DND-41 (cell line): ENCODE data around the gene MED8.
"Not testable (repeated sequence)": the region's sequence is repeated elsewhere in the genome, so short reads cannot be mapped to it uniquely, and the experiment has no call there.

Experiments
- ATAC-seq: fragments of 200-7000 bp; cut with Tn5 transposase; 3 replicates; pipeline ENCODE4 v1.9.1; 2021; ENCODE audit warnings: low read depth; ENCODE audit not compliant: insufficient read depth
- DNase-seq: peaks from one replicate; pipeline ENCODE4 v3.0.0-alpha.2; 2020
- H2AFZ ChIP-seq: 2 replicates; pipeline ENCODE4 v1.6.0; 2012; ENCODE audit warnings: low read depth, low read length
- H3K27ac ChIP-seq: 2 replicates; pipeline ENCODE4 v1.5.1; 2012; ENCODE audit warnings: low read length, inconsistent platforms
- H3K27me3 ChIP-seq: fragments of 200-600 bp; sonication (generic); 2 replicates; pipeline ENCODE4 v1.6.0; 2012; ENCODE audit warnings: low read length, mild to moderate bottlenecking, inconsistent platforms; ENCODE audit not compliant: insufficient read depth, poor library complexity
- H3K36me3 ChIP-seq: 2 replicates; pipeline ENCODE4 v1.5.1; 2012; ENCODE audit warnings: low read length, inconsistent platforms; ENCODE audit not compliant: insufficient read depth
- H3K4me1 ChIP-seq: 2 replicates; pipeline ENCODE4 v1.5.1; 2012; ENCODE audit warnings: mild to moderate bottlenecking, low read length; ENCODE audit not compliant: insufficient read depth
- H3K4me2 ChIP-seq: 2 replicates; pipeline ENCODE4 v1.6.0; 2012; ENCODE audit warnings: mild to moderate bottlenecking, moderate library complexity, low read length, inconsistent platforms; ENCODE audit not compliant: insufficient read depth
- H3K4me3 ChIP-seq, 2 experiments: fragments of 200-600 bp in 1 of 2; shearing (Covaris generic) in 1 of 2; 2 replicates each; pipeline ENCODE4 v1.5.1; 2012 to 2016; ENCODE audit warnings: inconsistent platforms in 2 of 2, low read length in 2 of 2, mild to moderate bottlenecking in 2 of 2, low read depth in 1 of 2, moderate library complexity in 1 of 2
- H3K79me2 ChIP-seq: 2 replicates; pipeline ENCODE4 v1.6.0; 2012; ENCODE audit warnings: low read length, inconsistent platforms; ENCODE audit not compliant: insufficient read depth
- H3K9ac ChIP-seq: 2 replicates; pipeline ENCODE4 v1.6.0; 2012; ENCODE audit warnings: low read depth, mild to moderate bottlenecking, inconsistent platforms, low read length, moderate library complexity
- H3K9me3 ChIP-seq: 2 replicates; pipeline ENCODE4 v1.5.1; 2012; ENCODE audit warnings: low read length, moderate library complexity, mild to moderate bottlenecking, inconsistent platforms; ENCODE audit not compliant: insufficient read depth, severe bottlenecking
- H4K20me1 ChIP-seq: 2 replicates; pipeline ENCODE4 v1.6.0; 2012; ENCODE audit warnings: low read length; ENCODE audit not compliant: insufficient read depth
- EZH2 ChIP-seq: IDR thresholded peaks from 3 replicates; pipeline ENCODE4 v1.6.1; 2012; ENCODE audit warnings: borderline replicate concordance, low read depth, mild to moderate bottlenecking, moderate library complexity, low read length, inconsistent platforms; ENCODE audit not compliant: severe bottlenecking
- TF ChIP-seq, protein P1 (sequence below): IDR thresholded peaks from 2 replicates; pipeline ENCODE4 v1.5.1; 2012; ENCODE audit warnings: borderline replicate concordance, low read length, moderate library complexity, mild to moderate bottlenecking; ENCODE audit not compliant: poor library complexity, severe bottlenecking; ENCODE audit errors: extremely low read depth

The MED8 gene

DNA sequence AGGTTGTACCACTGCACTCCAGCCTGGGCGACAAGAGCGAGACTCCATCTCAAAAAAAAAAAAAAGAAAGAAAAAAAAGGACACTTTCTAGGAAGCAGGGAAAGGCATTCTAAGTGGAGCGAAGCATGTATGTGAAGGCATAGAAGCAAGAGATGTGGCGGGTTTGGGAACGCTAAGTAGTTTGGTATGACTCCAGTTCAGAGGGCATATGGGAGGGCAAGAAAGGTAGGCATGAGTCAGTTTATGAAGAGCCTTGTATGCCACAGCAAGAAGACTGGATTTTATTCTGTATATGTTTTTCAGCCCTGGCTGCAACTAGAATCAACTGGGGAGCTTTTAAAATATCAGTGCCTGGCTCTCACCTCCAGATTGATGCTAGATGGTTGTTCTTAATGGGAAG is 17.4 kb downstream of the MED8 start:
- Histone ChIP-seq H3K4me2 (no peak overlapping the region), H3K4me1 (peaks cover 7% of the 10 kb centered on the region), H3K36me3 (no peaks in the 10 kb centered on the region; the same call in 1 of the 2 replicates), H3K27me3 (no peaks in the 10 kb centered on the region), H2AFZ (no peak overlapping the region), H3K4me3 (no peak overlapping the region), H3K79me2 (peaks cover 18% of the 10 kb centered on the region), H3K27ac (no peak overlapping the region), H4K20me1 (0 out of 2 replicates have a peak, but pooled peaks cover 1% of the 10 kb centered on the region), H3K9ac (no peak overlapping the region), H3K9me3 (no peaks in the 10 kb centered on the region)
- ATAC-seq (no peak), DNase-seq (no peak)
- no peak for TF ChIP-seq EZH2

DNA sequence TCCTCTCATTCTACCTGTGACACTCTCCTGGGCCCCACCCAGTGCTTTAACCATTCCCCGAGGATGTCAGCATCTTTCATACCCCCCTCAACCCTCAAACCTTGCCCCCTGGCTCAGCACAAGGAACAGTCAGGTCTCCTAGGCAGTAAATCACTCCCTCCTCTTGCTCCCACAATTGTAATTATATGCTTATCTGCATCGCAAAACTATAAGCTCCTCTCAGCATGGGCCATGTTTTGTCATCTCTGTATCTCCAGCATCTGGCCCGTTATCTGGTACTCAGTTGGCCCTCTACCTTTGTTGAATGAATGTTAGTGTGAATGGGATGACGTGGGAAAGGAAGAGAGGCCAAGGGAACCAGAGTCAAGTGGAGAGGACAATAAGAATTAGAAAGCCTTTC is 19.0 kb downstream of the MED8 start:
- Histone ChIP-seq H3K4me2 (no peak overlapping the region), H3K4me3 (no peak overlapping the region), H2AFZ (no peak overlapping the region), H4K20me1 (peaks cover 4% of the 10 kb centered on the region; the same call in 1 of the 2 replicates), H3K9ac (no peak overlapping the region), H3K79me2 (peaks cover 35% of the 10 kb centered on the region), H3K27me3 (no peaks in the 10 kb centered on the region), H3K27ac (no peak overlapping the region), H3K9me3 (no peaks in the 10 kb centered on the region), H3K36me3 (peaks cover 6% of the 10 kb centered on the region), H3K4me1 (peaks cover 23% of the 10 kb centered on the region)
- TF ChIP-seq, protein P1, sequence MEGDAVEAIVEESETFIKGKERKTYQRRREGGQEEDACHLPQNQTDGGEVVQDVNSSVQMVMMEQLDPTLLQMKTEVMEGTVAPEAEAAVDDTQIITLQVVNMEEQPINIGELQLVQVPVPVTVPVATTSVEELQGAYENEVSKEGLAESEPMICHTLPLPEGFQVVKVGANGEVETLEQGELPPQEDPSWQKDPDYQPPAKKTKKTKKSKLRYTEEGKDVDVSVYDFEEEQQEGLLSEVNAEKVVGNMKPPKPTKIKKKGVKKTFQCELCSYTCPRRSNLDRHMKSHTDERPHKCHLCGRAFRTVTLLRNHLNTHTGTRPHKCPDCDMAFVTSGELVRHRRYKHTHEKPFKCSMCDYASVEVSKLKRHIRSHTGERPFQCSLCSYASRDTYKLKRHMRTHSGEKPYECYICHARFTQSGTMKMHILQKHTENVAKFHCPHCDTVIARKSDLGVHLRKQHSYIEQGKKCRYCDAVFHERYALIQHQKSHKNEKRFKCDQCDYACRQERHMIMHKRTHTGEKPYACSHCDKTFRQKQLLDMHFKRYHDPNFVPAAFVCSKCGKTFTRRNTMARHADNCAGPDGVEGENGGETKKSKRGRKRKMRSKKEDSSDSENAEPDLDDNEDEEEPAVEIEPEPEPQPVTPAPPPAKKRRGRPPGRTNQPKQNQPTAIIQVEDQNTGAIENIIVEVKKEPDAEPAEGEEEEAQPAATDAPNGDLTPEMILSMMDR, result no peak
- no peak for TF ChIP-seq EZH2
- ATAC-seq (no peak), DNase-seq (no peak)

DNA sequence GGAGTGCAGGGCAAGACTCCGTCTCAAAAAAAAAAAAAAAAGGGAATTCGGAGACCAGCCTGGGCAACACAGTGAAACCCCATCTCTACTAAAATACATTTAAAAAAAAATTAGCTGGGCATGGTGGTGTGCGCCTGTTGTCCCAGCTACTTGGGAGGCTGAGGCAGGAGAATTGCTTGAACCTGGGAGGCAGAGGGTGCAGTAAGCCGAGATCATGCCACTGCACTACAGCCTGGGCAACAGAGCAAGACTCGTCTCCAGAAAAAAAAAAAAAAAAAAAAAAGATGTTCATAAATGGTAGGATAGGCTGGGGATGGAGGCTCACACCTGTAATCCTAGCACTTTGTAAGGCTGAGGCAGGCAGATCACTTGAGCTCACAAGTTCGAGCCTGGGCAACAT is 19.8 kb downstream of the MED8 start:
- H3K9ac ChIP-seq, DNase-seq, H3K4me3 ChIP-seq, H4K20me1 ChIP-seq, H3K4me2 ChIP-seq, ATAC-seq, H3K9me3 ChIP-seq, H3K27ac ChIP-seq, H2AFZ ChIP-seq, H3K27me3 ChIP-seq: not testable (repeated sequence)
- peaks cover 26% of the 10 kb centered on the region for H3K4me1 ChIP-seq
- H3K36me3 ChIP-seq, result peaks cover 14% of the 10 kb centered on the region
- H3K79me2 ChIP-seq, result peaks cover 37% of the 10 kb centered on the region

DNA sequence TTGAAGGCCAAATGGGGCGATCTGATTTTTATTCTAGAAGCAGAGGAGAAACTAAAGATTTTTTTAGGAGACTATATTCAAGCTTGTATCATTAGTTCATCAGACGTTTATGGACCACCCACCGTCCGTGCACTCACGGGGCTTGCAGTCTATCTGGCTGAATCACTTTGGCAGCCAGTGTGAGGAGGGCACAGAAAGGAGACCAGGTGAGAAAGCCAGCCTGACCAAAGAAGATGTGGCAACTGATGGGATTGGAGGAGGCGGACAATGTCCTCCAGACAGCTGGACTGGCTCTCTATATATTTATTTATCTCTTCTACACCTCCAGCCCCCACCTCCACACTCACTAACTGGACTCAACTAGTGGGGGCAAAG is 21.0 kb downstream of the MED8 start:
- peaks cover 25% of the 10 kb centered on the region for H3K36me3 ChIP-seq
- TF ChIP-seq, protein P1, result no peak
- no peak for TF ChIP-seq EZH2
- H3K27me3 ChIP-seq, result no peaks in the 10 kb centered on the region
- peak overlapping the region; percentile 96 for H3K4me2 ChIP-seq
- H3K9ac ChIP-seq, result peak overlapping the region; percentile 77
- H3K79me2 ChIP-seq, result peaks cover 37% of the 10 kb centered on the region
- no peak for ATAC-seq
- peaks cover 26% of the 10 kb centered on the region for H3K4me1 ChIP-seq
- peak overlapping the region; percentile 85 for H2AFZ ChIP-seq
- H3K4me3 ChIP-seq, result peak overlapping the region; percentile 60 to 87
- peaks cover 4% of the 10 kb centered on the region; the same call in 1 of the 2 replicates for H4K20me1 ChIP-seq
- H3K9me3 ChIP-seq, result no peaks in the 10 kb centered on the region
- H3K27ac ChIP-seq, result peak overlapping the region; percentile 90
- DNase-seq, result no peak
